Measurements from ENCODE around the gene CDH11.

GRCh38 chr16:64975821-64976220 lies 146.0 kb downstream of the CDH11 start:
- TF ChIP-seq SPI1 (IDR thresholded peaks at IDR 0.05; ENCODE audit: borderline replicate concordance, low read depth, low read length) (no peak), CHD2 (IDR thresholded peaks at IDR 0.05; ENCODE audit: low read depth, low read length) (no peak)

Data from K562 (cell line).